ENCODE data around the gene UBAC1. TPM values are rescaled to one million over a fixed set of nuclear protein-coding genes. Genes with fewer than 3 reads are reported as not detected.
A peak's percentile ranks its signal among the peaks of the same experiment; 100 is the strongest.
"Not testable (repeated sequence)": the region's sequence is repeated elsewhere in the genome, so short reads cannot be mapped to it uniquely, and the experiment has no call there.

The UBAC1 gene
- total and polyA plus RNA-seq, 5 donors: 64.0 to 88.7 (median 83.3) TPM

DNA sequence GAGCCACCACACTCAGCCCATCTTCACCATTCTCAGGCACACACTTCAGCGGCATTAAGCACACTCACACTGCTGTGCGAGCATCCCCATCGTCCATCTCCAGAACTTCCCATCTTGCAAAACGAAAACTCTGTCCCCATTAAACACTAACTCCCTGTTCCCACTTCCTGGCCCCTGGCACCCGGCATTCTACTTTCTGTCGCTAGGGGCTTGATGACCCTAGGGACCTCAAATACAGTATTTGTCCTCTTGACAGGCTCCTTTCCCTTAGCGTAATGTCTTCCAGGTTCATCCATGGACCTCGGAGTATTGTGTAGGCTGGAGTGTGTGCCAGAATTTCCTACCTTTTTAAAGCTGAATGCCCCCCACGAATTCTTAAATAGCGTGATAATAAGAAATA lies 14.7 kb upstream of the UBAC1 start:
- H3K9me3 ChIP-seq (ENCODE audit: control insufficient read depth, low read length): no peaks in the 10 kb centered on the region
- intact Hi-C loops (cut with DNase I): no loop called here
- no peak overlapping the region for H3K4me3 ChIP-seq (ENCODE audit: low read length)
- ATAC-seq (no peak), DNase-seq (peak in 1 of 3 donors; percentile 22)
- H3K4me1 ChIP-seq (ENCODE audit: control insufficient read depth, insufficient read depth, low read length): peaks cover 5% of the 10 kb centered on the region
- H3K27ac ChIP-seq (ENCODE audit: low read length): no peak overlapping the region
- WGBS: 82% methylated on average over 10 of the region's 10 CpGs
- H3K27me3 ChIP-seq (ENCODE audit: control insufficient read depth, insufficient read depth): no peaks in the 10 kb centered on the region

GRCh38 chr9:135974220-135974573 lies 13.0 kb upstream of the UBAC1 start:
- ATAC-seq: no peak

GRCh38 chr9:135973277-135974219 lies 12.4 kb upstream of the UBAC1 start:
- Histone ChIP-seq H3K9me3 (ENCODE audit: control insufficient read depth, low read length) (no peaks in the 10 kb centered on the region), H3K27ac (ENCODE audit: low read length) (no peak overlapping the region), H3K4me3 (ENCODE audit: low read length) (no peak overlapping the region), H3K4me1 (ENCODE audit: control insufficient read depth, insufficient read depth, low read length) (no peaks in the 10 kb centered on the region), H3K27me3 (ENCODE audit: control insufficient read depth, insufficient read depth) (no peaks in the 10 kb centered on the region)
- peak; percentile 24 to 26 for ATAC-seq
- peak in 1 of 3 donors; percentile 74 for DNase-seq
- 43% methylated on average over 23 of the region's 23 CpGs for WGBS
- intact Hi-C loops (cut with DNase I): no loop called here

More at GRCh38 chr9:135974220-135974573, 13.0 kb upstream of the UBAC1 start:
- Histone ChIP-seq H3K4me3 (ENCODE audit: low read length) (no peak overlapping the region), H3K27me3 (ENCODE audit: control insufficient read depth, insufficient read depth) (no peaks in the 10 kb centered on the region), H3K27ac (ENCODE audit: low read length) (no peak overlapping the region), H3K4me1 (ENCODE audit: control insufficient read depth, insufficient read depth, low read length) (peaks cover 3% of the 10 kb centered on the region), H3K9me3 (ENCODE audit: control insufficient read depth, low read length) (no peaks in the 10 kb centered on the region)
- 68% methylated on average over 10 of the region's 10 CpGs for WGBS
- intact Hi-C loops (cut with DNase I): no loop called here
- no peak for DNase-seq

- Histone ChIP-seq H3K9me3 (ENCODE audit: control insufficient read depth, low read length) (no peaks in the 10 kb centered on the region), H3K4me1 (ENCODE audit: control insufficient read depth, insufficient read depth, low read length) (no peaks in the 10 kb centered on the region), H3K4me3 (ENCODE audit: low read length) (no peak overlapping the region), H3K27me3 (ENCODE audit: control insufficient read depth, insufficient read depth) (no peaks in the 10 kb centered on the region), H3K27ac (ENCODE audit: low read length) (no peak overlapping the region)
- ATAC-seq: no peak
- DNase-seq: peak in 1 of 3 donors; percentile 41
- 37% methylated on average over 13 of the region's 13 CpGs for WGBS
- intact Hi-C loops (cut with DNase I): no loop called here
Observed at GRCh38 chr9:135971892-135972291, 10.7 kb upstream of the UBAC1 start.

DNA sequence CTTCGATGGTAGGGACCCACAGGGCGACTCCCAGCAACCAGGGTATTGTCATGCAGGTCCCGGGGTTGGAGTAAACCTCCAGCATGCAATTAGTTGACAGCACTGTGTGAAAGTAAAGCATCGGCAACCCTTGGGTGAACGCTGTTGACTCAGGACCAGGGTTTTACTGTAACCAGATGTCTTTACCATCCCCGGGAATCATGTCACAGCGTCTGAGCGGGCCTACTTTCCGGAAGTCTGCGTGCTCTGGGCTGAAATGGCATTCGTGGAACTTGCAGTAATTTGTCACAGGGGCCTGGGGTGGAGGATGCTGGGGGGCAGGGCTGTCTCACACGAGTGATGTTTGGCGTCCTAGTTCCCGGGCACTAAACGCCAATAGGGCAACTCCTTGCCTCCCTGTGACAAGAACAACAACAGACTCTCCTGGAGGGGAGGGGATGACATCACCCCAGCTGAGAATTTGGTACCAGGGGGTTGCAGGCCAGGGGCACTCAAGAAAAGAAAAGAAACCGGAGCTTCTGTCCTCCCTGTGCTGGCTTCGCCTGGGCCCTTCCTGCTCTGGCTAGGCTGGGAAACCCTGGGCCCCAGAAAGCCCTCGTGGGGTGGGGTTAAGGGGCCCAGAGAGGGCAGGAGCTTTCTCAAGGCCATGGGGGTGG lies 10.1 kb upstream of the UBAC1 start:
- ATAC-seq (no peak), DNase-seq (peak in 1 of 3 donors; percentile 16)
- no peak overlapping the region for H3K27ac ChIP-seq (ENCODE audit: low read length)
- no peak overlapping the region for H3K4me3 ChIP-seq (ENCODE audit: low read length)
- no peaks in the 10 kb centered on the region for H3K27me3 ChIP-seq (ENCODE audit: control insufficient read depth, insufficient read depth)
- H3K4me1 ChIP-seq (ENCODE audit: control insufficient read depth, insufficient read depth, low read length): no peaks in the 10 kb centered on the region
- 75% methylated on average over 18 of the region's 18 CpGs for WGBS
- no peaks in the 10 kb centered on the region for H3K9me3 ChIP-seq (ENCODE audit: control insufficient read depth, low read length)
- intact Hi-C loops (cut with DNase I): no loop called here

- H3K4me3 ChIP-seq (ENCODE audit: low read length): no peak overlapping the region
- DNase-seq (peak in 1 of 3 donors; percentile 32), ATAC-seq (no peak)
- WGBS: 80% methylated on average over 9 of the region's 9 CpGs
- no peaks in the 10 kb centered on the region for H3K4me1 ChIP-seq (ENCODE audit: control insufficient read depth, insufficient read depth, low read length)
- H3K27me3 ChIP-seq (ENCODE audit: control insufficient read depth, insufficient read depth): no peaks in the 10 kb centered on the region
- no peak overlapping the region for H3K27ac ChIP-seq (ENCODE audit: low read length)
- intact Hi-C loops (cut with DNase I): no loop called here
- no peaks in the 10 kb centered on the region for H3K9me3 ChIP-seq (ENCODE audit: control insufficient read depth, low read length)
Observed at GRCh38 chr9:135970128-135970815, 9.1 kb upstream of the UBAC1 start.

DNA sequence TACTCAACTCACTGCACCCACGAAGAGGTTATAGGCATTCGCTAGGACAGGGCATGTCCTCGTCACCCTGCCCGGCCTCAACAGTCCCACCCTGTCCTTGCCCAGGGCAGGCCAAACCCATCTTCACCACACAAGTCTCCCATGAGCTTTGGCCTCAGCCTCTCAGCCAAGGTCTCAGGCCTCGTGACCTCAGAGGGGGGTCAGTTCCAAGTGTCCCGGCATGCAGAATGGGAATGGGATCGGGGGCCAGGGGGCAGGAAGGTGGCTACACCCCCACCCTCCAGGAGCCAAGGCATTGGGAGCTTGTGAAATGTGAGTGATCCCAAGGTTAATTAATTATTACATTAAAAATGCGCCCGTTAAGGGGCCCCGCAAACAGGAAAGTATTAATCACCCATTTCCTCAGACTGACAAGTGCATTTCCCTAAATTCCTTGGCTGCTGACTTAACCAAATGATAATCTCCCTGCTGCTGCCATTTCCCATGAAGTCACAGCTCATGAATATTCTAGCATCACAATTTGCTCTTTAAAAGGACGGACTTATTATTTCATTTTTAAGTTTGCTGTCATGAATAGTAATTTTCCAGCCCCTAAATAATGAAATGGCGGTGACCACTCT lies 8.0 kb upstream of the UBAC1 start:
- no peaks in the 10 kb centered on the region for H3K4me1 ChIP-seq (ENCODE audit: control insufficient read depth, insufficient read depth, low read length)
- intact Hi-C loops (cut with DNase I): loop anchor here in 2 of 4 donors (5.0 to 10.0 kb wide), 3 partner anchors 104 to 316 kb away; no protein-coding TSS in a partner anchor
- H3K9me3 ChIP-seq (ENCODE audit: control insufficient read depth, low read length): no peaks in the 10 kb centered on the region
- WGBS: 54% methylated on average over 12 of the region's 12 CpGs
- DNase-seq (peak in 1 of 3 donors; percentile 52), ATAC-seq (peak; percentile 12 to 54)
- H3K4me3 ChIP-seq (ENCODE audit: low read length): no peak overlapping the region
- no peak overlapping the region for H3K27ac ChIP-seq (ENCODE audit: low read length)
- no peaks in the 10 kb centered on the region for H3K27me3 ChIP-seq (ENCODE audit: control insufficient read depth, insufficient read depth)

DNA sequence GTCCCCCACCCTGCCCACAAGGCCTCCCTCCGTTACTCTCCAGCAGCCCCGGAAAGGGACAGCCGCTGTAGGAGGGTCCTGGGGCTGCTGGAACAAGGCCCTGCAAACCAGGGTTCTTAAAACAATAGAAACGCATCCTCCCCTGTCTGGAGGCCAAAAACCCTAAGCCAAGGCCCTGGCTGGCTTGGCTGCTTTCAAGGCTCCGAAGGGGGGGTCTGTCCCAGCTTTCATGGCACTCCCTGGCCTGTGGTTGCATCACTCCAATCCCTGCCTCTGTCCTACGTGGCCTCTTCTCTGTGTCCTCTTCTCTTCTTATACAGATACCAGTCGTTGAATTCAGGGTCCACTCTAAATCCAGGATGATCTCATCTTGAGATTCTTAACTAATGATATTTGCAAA lies 7.4 kb upstream of the UBAC1 start:
- 35% methylated on average over 7 of the region's 7 CpGs for WGBS
- DNase-seq (peak in 1 of 3 donors; percentile 52), ATAC-seq (peak; percentile 8 to 28)
- Histone ChIP-seq H3K4me3 (ENCODE audit: low read length) (no peak overlapping the region), H3K27me3 (ENCODE audit: control insufficient read depth, insufficient read depth) (no peaks in the 10 kb centered on the region), H3K9me3 (ENCODE audit: control insufficient read depth, low read length) (no peaks in the 10 kb centered on the region), H3K4me1 (ENCODE audit: control insufficient read depth, insufficient read depth, low read length) (no peaks in the 10 kb centered on the region), H3K27ac (ENCODE audit: low read length) (no peak overlapping the region)
- intact Hi-C loops (cut with DNase I): loop anchor here in 2 of 4 donors (1.0 to 10.0 kb wide), 4 partner anchors 104 to 316 kb away; no protein-coding TSS in a partner anchor

GRCh38 chr9:135968083-135968476 lies 6.9 kb upstream of the UBAC1 start:
- no peaks in the 10 kb centered on the region for H3K27me3 ChIP-seq (ENCODE audit: control insufficient read depth, insufficient read depth)
- no peaks in the 10 kb centered on the region for H3K9me3 ChIP-seq (ENCODE audit: control insufficient read depth, low read length)
- WGBS: 38% methylated on average over 5 of the region's 5 CpGs
- no peak overlapping the region for H3K4me3 ChIP-seq (ENCODE audit: low read length)
- no peaks in the 10 kb centered on the region for H3K4me1 ChIP-seq (ENCODE audit: control insufficient read depth, insufficient read depth, low read length)
- ATAC-seq: no peak
- intact Hi-C loops (cut with DNase I): loop anchor here in 2 of 4 donors (1.0 to 10.0 kb wide), 4 partner anchors 103 to 317 kb away; no protein-coding TSS in a partner anchor
- H3K27ac ChIP-seq (ENCODE audit: low read length): no peak overlapping the region
- DNase-seq: peak in 1 of 3 donors; percentile 51

GRCh38 chr9:135966916-135967260 lies 5.7 kb upstream of the UBAC1 start:
- peak in 1 of 3 donors; percentile 63 for DNase-seq
- H3K27me3 ChIP-seq (ENCODE audit: control insufficient read depth, insufficient read depth); H3K27ac ChIP-seq (ENCODE audit: low read length); ATAC-seq; H3K9me3 ChIP-seq (ENCODE audit: control insufficient read depth, low read length); H3K4me1 ChIP-seq (ENCODE audit: control insufficient read depth, insufficient read depth, low read length); H3K4me3 ChIP-seq (ENCODE audit: low read length): not testable (repeated sequence)
- intact Hi-C loops (cut with DNase I): loop anchor here (2.0 to 10.0 kb wide), 5 partner anchors 102 to 318 kb away; no protein-coding TSS in a partner anchor
- 80% methylated on average over 16 of the region's 16 CpGs for WGBS
